ENCODE results near the gene ATP2A3. TPM values are rescaled to one million over a fixed set of nuclear protein-coding genes. Genes with fewer than 3 reads are reported as not detected.

ATP2A3 gene
- total RNA-seq, 1 donor from 2014 or later, result 1.5 TPM

GRCh38 chr17:3959921-3960601 is 4.2 kb downstream of the ATP2A3 start:
- Histone ChIP-seq H3K4me1 (ENCODE audit: insufficient read depth, low read length) (peaks cover 20% of the 10 kb centered on the region), H3K79me2 (ENCODE audit: insufficient read depth, low read length) (no peaks in the 10 kb centered on the region), H3K27ac (ENCODE audit: low read depth, low read length) (no peak overlapping the region), H3K27me3 (ENCODE audit: insufficient read depth, low read length) (peaks cover 21% of the 10 kb centered on the region), H3K9me3 (ENCODE audit: insufficient read depth, low read depth, low read length) (no peaks in the 10 kb centered on the region), H2AFZ (ENCODE audit: low read depth, low read length) (no peak overlapping the region), H3K36me3 (ENCODE audit: insufficient read depth, low read length) (no peaks in the 10 kb centered on the region), H3K9ac (ENCODE audit: low read length) (no peak overlapping the region), H3K4me2 (ENCODE audit: low read length) (no peak overlapping the region), H4K20me1 (ENCODE audit: insufficient read depth, low read length) (peaks cover 7% of the 10 kb centered on the region), H3K4me3 (ENCODE audit: insufficient read depth, low read depth, low read length) (no peak overlapping the region)
- DNase-seq (ENCODE audit: low read depth), result no peak
- no peak for TF ChIP-seq EZH2 (IDR thresholded peaks at IDR 0.05; ENCODE audit: insufficient read depth, low read length)
- Mint-ChIP-seq H3K4me1 (ENCODE audit: low read depth, unreplicated experiment) (peaks cover 2% of the 10 kb centered on the region), H3K27me3 (ENCODE audit: low read depth, unreplicated experiment) (peaks cover 60% of the 10 kb centered on the region), H3K27ac (ENCODE audit: unreplicated experiment) (no peak overlapping the region), H3K36me3 (ENCODE audit: low read depth, unreplicated experiment) (no peaks in the 10 kb centered on the region), H3K4me3 (ENCODE audit: unreplicated experiment) (no peak overlapping the region), H3K9me3 (ENCODE audit: unreplicated experiment) (no peaks in the 10 kb centered on the region)
- no peak for FAIRE-seq

GRCh38 chr17:3959295-3959899 is 4.8 kb downstream of the ATP2A3 start:
- Histone ChIP-seq H3K4me1 (ENCODE audit: insufficient read depth, low read length) (peaks cover 13% of the 10 kb centered on the region), H3K9ac (ENCODE audit: low read length) (no peak overlapping the region), H2AFZ (ENCODE audit: low read depth, low read length) (no peak overlapping the region), H3K79me2 (ENCODE audit: insufficient read depth, low read length) (no peaks in the 10 kb centered on the region), H3K27ac (ENCODE audit: low read depth, low read length) (no peak overlapping the region), H4K20me1 (ENCODE audit: insufficient read depth, low read length) (peaks cover 7% of the 10 kb centered on the region), H3K27me3 (ENCODE audit: insufficient read depth, low read length) (peaks cover 20% of the 10 kb centered on the region), H3K4me2 (ENCODE audit: low read length) (peak overlapping the region; percentile 30), H3K36me3 (ENCODE audit: insufficient read depth, low read length) (no peaks in the 10 kb centered on the region), H3K4me3 (ENCODE audit: insufficient read depth, low read depth, low read length) (no peak overlapping the region), H3K9me3 (ENCODE audit: insufficient read depth, low read depth, low read length) (no peaks in the 10 kb centered on the region)
- Mint-ChIP-seq H3K27ac (ENCODE audit: unreplicated experiment) (peak overlapping the region; percentile 10), H3K4me1 (ENCODE audit: low read depth, unreplicated experiment) (no peaks in the 10 kb centered on the region), H3K36me3 (ENCODE audit: low read depth, unreplicated experiment) (no peaks in the 10 kb centered on the region), H3K9me3 (ENCODE audit: unreplicated experiment) (no peaks in the 10 kb centered on the region), H3K27me3 (ENCODE audit: low read depth, unreplicated experiment) (peaks cover 59% of the 10 kb centered on the region), H3K4me3 (ENCODE audit: unreplicated experiment) (no peak overlapping the region)
- TF ChIP-seq EZH2 (IDR thresholded peaks at IDR 0.05; ENCODE audit: insufficient read depth, low read length), result no peak
- no peak for TF ChIP-seq CTCF (IDR thresholded peaks at IDR 0.05; ENCODE audit: insufficient read depth, low read depth, low read length)
- no peak for FAIRE-seq
- DNase-seq (ENCODE audit: low read depth), result peak; percentile 53

- peaks cover 13% of the 10 kb centered on the region for H3K27me3 ChIP-seq (ENCODE audit: insufficient read depth, low read length)
- H3K27ac ChIP-seq (ENCODE audit: low read depth, low read length), result no peak overlapping the region
- Mint-ChIP-seq H3K4me1 (ENCODE audit: low read depth, unreplicated experiment) (no peaks in the 10 kb centered on the region), H3K36me3 (ENCODE audit: low read depth, unreplicated experiment) (no peaks in the 10 kb centered on the region), H3K9me3 (ENCODE audit: unreplicated experiment) (no peaks in the 10 kb centered on the region), H3K27me3 (ENCODE audit: low read depth, unreplicated experiment) (peaks cover 55% of the 10 kb centered on the region), H3K27ac (ENCODE audit: unreplicated experiment) (no peak overlapping the region), H3K4me3 (ENCODE audit: unreplicated experiment) (no peak overlapping the region)
- H3K4me3 ChIP-seq (ENCODE audit: insufficient read depth, low read depth, low read length), result no peak overlapping the region
- H3K4me2 ChIP-seq (ENCODE audit: low read length), result no peak overlapping the region
- H4K20me1 ChIP-seq (ENCODE audit: insufficient read depth, low read length), result peaks cover 7% of the 10 kb centered on the region
- TF ChIP-seq EZH2 (IDR thresholded peaks at IDR 0.05; ENCODE audit: insufficient read depth, low read length) (no peak), CTCF (IDR thresholded peaks at IDR 0.05; ENCODE audit: insufficient read depth, low read depth, low read length) (no peak)
- peaks cover 8% of the 10 kb centered on the region for H3K4me1 ChIP-seq (ENCODE audit: insufficient read depth, low read length)
- no peak overlapping the region for H2AFZ ChIP-seq (ENCODE audit: low read depth, low read length)
- FAIRE-seq, result no peak
- H3K79me2 ChIP-seq (ENCODE audit: insufficient read depth, low read length), result no peaks in the 10 kb centered on the region
- no peak overlapping the region for H3K9ac ChIP-seq (ENCODE audit: low read length)
- no peaks in the 10 kb centered on the region for H3K36me3 ChIP-seq (ENCODE audit: insufficient read depth, low read length)
- H3K9me3 ChIP-seq (ENCODE audit: insufficient read depth, low read depth, low read length), result no peaks in the 10 kb centered on the region
- DNase-seq (ENCODE audit: low read depth), result no peak
These were observed 6.3 kb downstream of the ATP2A3 start for GRCh38 chr17:3957735-3958599.

Measured in astrocyte (in vitro differentiated cells and primary cell).